Thyroid gland (tissue), 4 donors: ENCODE results near the gene CDC42SE2. TPM values are rescaled to one million over a fixed set of nuclear protein-coding genes. Genes with fewer than 3 reads are reported as not detected.
"Not testable (repeated sequence)": the region's sequence is repeated elsewhere in the genome, so short reads cannot be mapped to it uniquely, and the experiment has no call there.

ENCODE experiments used
- DNase-seq, 2 donors: peaks; one replicate each; pipeline ENCODE4 v3.0.0-alpha.2; 2019
- H3K27ac ChIP-seq, 3 donors: fragments of 200-600 bp; sonication (generic); 1 replicate in 2 of 3; 2 replicates in 1 of 3; pipeline ENCODE4 v1.5.1; 2016 to 2019; ENCODE audit warnings: mild to moderate bottlenecking in 1 of 3, moderate library complexity in 1 of 3
- H3K27me3 ChIP-seq: fragments of 200-600 bp; sonication (generic); one replicate; pipeline ENCODE4 v1.5.1; 2019
- H3K36me3 ChIP-seq, 2 donors: fragments of 200-600 bp; sonication (generic); one replicate each; pipeline ENCODE4 v1.5.1; 2016 to 2019
- H3K4me1 ChIP-seq, 2 donors: fragments of 200-600 bp; sonication (generic); one replicate each; pipeline ENCODE4 v1.5.1; 2017 to 2019
- H3K4me3 ChIP-seq, 3 donors: fragments of 200-600 bp; sonication (generic); replicated peaks in 1 of 3; 1 replicate in 2 of 3; 2 replicates in 1 of 3; pipeline ENCODE4 v1.5.1; 2016; ENCODE audit warnings: mild to moderate bottlenecking in 1 of 3
- H3K9me3 ChIP-seq: fragments of 200-600 bp; sonication (generic); one replicate; pipeline ENCODE4 v1.5.1; 2017
- POLR2A ChIP-seq, 2 donors: fragments of 450-650 bp; IDR thresholded peaks; one replicate each; pipeline ENCODE4 v1.6.1; 2017; ENCODE audit warnings: antibody characterized with exemption in 2 of 2, mild to moderate bottlenecking in 2 of 2, moderate library complexity in 1 of 2
- WGBS, 2 donors: methylation state at CpG; one replicate each; pipeline ENCODE4 v1.1.5; 2017; 5-methylcytosine and 5-hydroxymethylcytosine counted together
- intact Hi-C: fragments of 100-400 bp; cut with DNase I; formaldehyde crosslinking; loops from one replicate; pipeline ENCODE4 v1.15.1; 2023
- total RNA-seq, 4 donors: library from RNA; depleted of rRNA; stranded (reverse); fragments of >200 nt; gene quantifications; one replicate each; pipeline ENCODE4 v1.2.3, GENCODE V29; 2016
- TF ChIP-seq, protein P1 (sequence below), 6 experiments: fragments of 200-600 bp in 3 of 6; fragments of 450-650 bp in 3 of 6; sonication (generic) in 3 of 6; IDR thresholded peaks; one replicate each; pipeline ENCODE4 v1.5.1; 2016 to 2019; ENCODE audit warnings: antibody characterized with exemption in 6 of 6, mild to moderate bottlenecking in 2 of 6, inconsistent platforms in 1 of 6, moderate library complexity in 1 of 6

CDC42SE2 gene
- total RNA-seq, 4 donors from 2014 or later = 74.9 to 92.5 (median 83.8) TPM

DNA sequence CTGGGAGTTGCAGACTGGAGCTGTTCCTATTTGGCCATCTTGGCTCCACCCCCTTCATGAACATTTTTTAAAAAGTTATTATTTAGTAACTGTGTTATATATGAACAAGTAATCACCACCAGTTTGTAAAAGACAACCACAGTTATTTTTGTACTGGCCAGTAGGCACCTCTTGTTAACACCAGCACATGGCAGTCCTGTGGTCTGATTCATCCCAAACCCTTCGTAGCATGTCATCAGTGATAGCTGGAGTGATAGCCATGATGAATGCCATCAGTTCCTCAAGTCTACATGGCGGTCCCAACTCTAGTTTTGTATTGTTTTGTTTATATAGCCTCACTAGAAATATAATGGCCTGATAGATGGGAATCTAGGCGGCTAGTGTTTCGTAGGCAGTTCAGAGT lies 74.2 kb downstream of the CDC42SE2 start:
- H3K9me3 ChIP-seq = no peaks in the 10 kb centered on the region
- DNase-seq = no peak
- no peak overlapping the region for H3K27ac ChIP-seq
- H3K27me3 ChIP-seq = no peaks in the 10 kb centered on the region
- intact Hi-C loops = no loop called here
- H3K4me1 ChIP-seq = no peaks in the 10 kb centered on the region
- H3K4me3 ChIP-seq = no peak overlapping the region
- TF ChIP-seq POLR2A (IDR thresholded peaks at IDR 0.05) = no peak
- H3K36me3 ChIP-seq = no peaks in the 10 kb centered on the region
- WGBS, 2 donors = 98 to 100% methylated on average over 4 of the region's 4 CpGs

DNA sequence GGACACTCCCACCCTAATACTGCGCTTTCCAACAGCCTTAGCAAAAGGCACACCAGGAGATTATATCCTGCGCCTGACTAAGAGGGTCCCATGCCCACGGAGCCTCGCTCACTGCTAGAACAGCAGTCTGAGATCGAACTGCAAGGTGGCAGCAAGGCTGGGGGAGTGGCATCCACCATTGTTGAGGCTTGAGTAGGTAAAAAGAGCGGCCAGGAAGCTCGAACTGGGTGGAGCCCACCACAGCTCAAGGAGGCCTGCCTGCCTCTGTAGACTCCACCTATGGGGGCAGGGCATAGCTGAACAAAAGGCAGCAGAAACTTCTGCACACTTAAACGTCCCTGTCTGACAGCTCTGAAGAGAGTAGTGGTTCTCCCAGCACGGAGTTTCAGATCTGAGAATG lies 80.4 kb downstream of the CDC42SE2 start:
- H3K27me3 ChIP-seq, DNase-seq, H3K9me3 ChIP-seq, intact Hi-C loops, H3K4me3 ChIP-seq, H3K4me1 ChIP-seq, H3K27ac ChIP-seq, H3K36me3 ChIP-seq: not testable (repeated sequence)
- 93 to 95% methylated on average over 8 to 9 of the region's 9 CpGs for WGBS, 2 donors

DNA sequence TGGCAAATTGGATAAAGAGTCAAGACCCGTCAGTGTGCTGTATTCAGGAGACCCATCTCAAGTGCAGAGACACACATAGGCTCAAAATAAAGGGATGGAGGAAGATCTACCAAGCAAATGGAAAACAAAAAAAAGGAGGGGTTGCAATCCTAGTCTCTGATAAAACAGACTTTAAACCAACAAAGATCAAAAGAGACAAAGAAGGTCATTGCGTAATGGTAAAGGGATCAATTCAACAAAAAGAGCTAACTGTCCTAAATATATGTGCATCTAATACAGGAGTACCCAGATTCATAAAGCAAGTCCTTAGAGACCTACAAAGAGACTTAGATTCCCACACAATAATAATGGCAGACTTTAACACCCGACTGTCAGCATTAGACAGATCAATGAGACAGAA lies 82.4 kb downstream of the CDC42SE2 start:
- H3K36me3 ChIP-seq, intact Hi-C loops, H3K4me3 ChIP-seq, DNase-seq, H3K27ac ChIP-seq, H3K4me1 ChIP-seq, H3K9me3 ChIP-seq, H3K27me3 ChIP-seq: not testable (repeated sequence)
- WGBS, 2 donors = 94 to 98% methylated on average over 3 of the region's 3 CpGs

DNA sequence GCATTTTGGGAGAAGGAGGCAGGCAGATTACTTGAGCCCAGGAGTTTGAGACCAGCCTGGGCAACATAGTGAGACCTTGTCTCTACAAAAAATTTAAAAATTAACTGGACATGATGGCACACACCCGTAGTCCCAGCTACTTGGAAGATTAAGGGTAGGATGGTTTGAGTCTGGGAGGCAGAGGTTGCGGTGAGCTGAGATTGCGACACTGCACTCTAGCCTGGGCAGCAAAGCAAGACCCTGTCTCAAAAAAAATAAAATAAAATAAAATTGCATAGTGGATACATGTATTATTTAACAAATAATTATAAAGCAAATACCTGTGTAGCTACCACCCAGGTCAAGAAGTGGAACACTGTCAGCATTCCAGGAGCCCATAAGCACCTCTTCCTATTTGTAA lies 90.1 kb downstream of the CDC42SE2 start:
- Histone ChIP-seq H3K4me3 (no peak overlapping the region), H3K4me1 (peaks cover 8% of the 10 kb centered on the region in 2 donors), H3K36me3 (no peaks in the 10 kb centered on the region), H3K27me3 (no peaks in the 10 kb centered on the region), H3K27ac (no peak overlapping the region), H3K9me3 (no peaks in the 10 kb centered on the region)
- WGBS, 2 donors = 95 to 97% methylated on average over 3 of the region's 3 CpGs
- intact Hi-C loops = no loop called here
- TF ChIP-seq, protein P1, sequence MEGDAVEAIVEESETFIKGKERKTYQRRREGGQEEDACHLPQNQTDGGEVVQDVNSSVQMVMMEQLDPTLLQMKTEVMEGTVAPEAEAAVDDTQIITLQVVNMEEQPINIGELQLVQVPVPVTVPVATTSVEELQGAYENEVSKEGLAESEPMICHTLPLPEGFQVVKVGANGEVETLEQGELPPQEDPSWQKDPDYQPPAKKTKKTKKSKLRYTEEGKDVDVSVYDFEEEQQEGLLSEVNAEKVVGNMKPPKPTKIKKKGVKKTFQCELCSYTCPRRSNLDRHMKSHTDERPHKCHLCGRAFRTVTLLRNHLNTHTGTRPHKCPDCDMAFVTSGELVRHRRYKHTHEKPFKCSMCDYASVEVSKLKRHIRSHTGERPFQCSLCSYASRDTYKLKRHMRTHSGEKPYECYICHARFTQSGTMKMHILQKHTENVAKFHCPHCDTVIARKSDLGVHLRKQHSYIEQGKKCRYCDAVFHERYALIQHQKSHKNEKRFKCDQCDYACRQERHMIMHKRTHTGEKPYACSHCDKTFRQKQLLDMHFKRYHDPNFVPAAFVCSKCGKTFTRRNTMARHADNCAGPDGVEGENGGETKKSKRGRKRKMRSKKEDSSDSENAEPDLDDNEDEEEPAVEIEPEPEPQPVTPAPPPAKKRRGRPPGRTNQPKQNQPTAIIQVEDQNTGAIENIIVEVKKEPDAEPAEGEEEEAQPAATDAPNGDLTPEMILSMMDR (IDR thresholded peaks at IDR 0.05) = no peak
- TF ChIP-seq POLR2A (IDR thresholded peaks at IDR 0.05) = no peak
- no peak for DNase-seq

DNA sequence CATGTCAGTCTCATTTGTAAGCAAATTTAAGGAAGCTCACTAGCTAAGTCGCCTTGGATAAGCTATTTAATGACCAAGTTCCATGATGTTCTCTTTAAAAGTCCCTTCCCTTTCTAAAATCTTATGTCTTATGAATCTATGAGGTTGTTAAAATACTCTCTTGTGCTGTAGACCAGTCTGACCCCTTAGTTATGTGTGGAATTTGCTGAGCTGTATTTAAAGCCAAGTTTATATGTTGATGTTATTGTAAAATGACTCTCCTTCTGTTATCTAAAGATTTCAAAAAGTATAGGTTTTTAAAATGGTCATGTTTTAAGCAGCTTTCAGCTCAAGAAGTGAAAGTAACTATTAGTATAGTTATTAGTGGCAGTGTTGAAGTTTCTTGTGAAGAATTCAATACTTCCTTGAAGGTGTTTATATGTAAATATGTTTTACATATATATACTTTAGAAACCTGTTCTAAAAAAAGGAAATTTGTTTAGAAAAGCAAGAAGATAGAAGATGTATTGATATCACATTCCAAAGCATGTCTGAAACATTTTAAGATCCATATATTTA lies 92.2 kb downstream of the CDC42SE2 start:
- WGBS, 2 donors = 55 to 56% methylated on average over 1 of the region's 1 CpG
- TF ChIP-seq, protein P1 (IDR thresholded peaks at IDR 0.05) = no peak
- no peak for TF ChIP-seq POLR2A (IDR thresholded peaks at IDR 0.05)
- no peaks in the 10 kb centered on the region for H3K36me3 ChIP-seq
- no peaks in the 10 kb centered on the region for H3K27me3 ChIP-seq
- intact Hi-C loops = no loop called here
- no peak for DNase-seq
- no peak overlapping the region for H3K4me3 ChIP-seq
- H3K9me3 ChIP-seq = no peaks in the 10 kb centered on the region
- peak overlapping the region in 1 of 3 donors; percentile 29 for H3K27ac ChIP-seq
- H3K4me1 ChIP-seq = peaks cover 8 to 13% of the 10 kb centered on the region in 2 donors

DNA sequence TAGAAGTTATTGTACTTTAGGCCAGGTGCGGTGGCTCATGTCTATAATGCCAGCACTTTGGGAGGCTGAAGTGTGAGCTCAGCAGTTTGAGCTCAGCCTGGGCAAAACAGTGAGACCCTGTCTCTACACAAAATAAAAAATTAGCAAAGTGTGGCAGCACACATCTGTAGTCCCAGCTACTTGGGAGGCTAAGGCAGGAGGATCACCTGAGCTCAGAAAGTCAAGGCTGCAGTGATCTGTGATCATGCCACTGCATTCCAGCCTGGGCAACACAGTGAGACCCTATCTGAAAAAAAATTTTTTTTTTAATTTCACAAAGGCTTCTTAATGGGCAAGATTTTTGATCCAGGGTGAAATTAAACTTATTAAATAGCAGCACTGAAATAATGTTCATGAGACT lies 92.8 kb downstream of the CDC42SE2 start:
- no peaks in the 10 kb centered on the region for H3K36me3 ChIP-seq
- H3K27ac ChIP-seq = peak overlapping the region in 1 of 3 donors; percentile 29
- peaks cover 8 to 13% of the 10 kb centered on the region in 2 donors for H3K4me1 ChIP-seq
- H3K4me3 ChIP-seq = no peak overlapping the region
- DNase-seq = no peak
- TF ChIP-seq, protein P1 (IDR thresholded peaks at IDR 0.05) = no peak
- no peak for TF ChIP-seq POLR2A (IDR thresholded peaks at IDR 0.05)
- H3K27me3 ChIP-seq = no peaks in the 10 kb centered on the region
- 98 to 100% methylated on average over 1 of the region's 1 CpG for WGBS, 2 donors
- no peaks in the 10 kb centered on the region for H3K9me3 ChIP-seq
- intact Hi-C loops = no loop called here
